Suppressor macrophage (primary cell): ENCODE results near the gene NMNAT2.
"Not testable (repeated sequence)": the region's sequence is repeated elsewhere in the genome, so short reads cannot be mapped to it uniquely, and the experiment has no call there.

Experiments used
- DNase-seq, 4 experiments: peaks; one replicate each; pipeline ENCODE4 v3.0.0-alpha.2; 2020 to 2022
- total RNA-seq, 17 experiments: gene quantifications; one replicate each; lab custom pipeline; 2026; ENCODE audit warnings: mixed read lengths in 6 of 17, inconsistent platforms in 3 of 17; lab: John Stamatoyannopoulos, UW

Gene NMNAT2
- 0 to 4.1 (median 0.11) reads per million in 17 experiments for total RNA-seq

DNA sequence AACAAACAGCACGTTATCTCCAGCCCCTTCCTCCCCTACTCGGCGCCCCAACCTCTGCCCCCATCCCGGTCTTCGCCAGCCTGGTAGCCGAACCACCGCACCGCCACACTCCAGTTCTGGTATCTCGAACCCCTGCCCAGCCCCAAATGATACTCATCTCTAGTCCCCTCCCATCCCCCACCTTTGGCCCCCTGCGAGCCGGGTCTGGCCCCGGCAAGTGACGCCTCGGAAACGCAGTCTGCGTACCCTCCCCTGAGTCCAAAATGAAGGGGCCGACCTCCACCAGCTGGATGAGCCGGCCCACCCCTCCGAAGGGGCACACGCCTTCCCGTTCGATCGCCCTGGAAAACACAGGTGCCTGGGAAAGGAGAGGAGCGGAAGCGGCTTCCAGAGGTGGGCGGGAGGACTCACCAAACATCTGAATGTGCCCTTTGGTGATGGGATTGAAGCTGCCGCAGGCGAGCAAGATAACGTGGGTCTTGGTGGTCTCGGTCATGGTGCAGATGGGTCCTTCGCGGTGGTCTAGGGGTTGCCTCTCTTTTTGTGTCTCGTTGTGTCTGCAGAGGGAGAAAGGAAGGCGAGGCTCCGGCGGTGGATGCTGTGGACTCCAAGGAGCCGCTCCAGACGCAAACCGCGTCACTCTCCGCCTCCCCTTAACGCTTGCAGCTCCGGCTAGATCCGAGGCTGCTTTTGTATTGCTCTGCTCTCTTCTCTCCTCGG lies at the start of gene NMNAT2:
TSS of gene NMNAT2 (minus strand) at position 609 of the 720 bp plus-strand sequence. CDS start at position 496, 113 bp downstream.
- peak in 1 of 4 experiments; percentile 11 for DNase-seq

DNA sequence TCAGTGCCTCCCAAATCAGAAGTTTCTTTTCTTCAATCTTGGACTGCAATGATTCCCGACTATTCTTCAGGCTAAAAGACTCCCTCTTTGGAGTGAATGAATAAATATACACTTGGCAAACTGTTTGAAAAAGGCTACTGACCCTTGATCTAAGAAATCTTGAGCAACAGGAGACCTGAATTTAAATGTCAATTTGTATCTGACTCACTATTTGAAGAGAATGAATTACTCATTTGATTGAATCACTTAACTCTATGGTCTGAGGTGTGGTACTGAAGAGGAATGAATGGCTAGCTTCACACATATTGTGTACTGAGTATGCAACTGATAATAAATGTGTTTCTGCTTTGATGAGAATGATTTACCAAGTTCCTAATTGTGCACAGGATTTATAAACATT lies 49.5 kb upstream of the NMNAT2 start:
- no peak for DNase-seq

DNA sequence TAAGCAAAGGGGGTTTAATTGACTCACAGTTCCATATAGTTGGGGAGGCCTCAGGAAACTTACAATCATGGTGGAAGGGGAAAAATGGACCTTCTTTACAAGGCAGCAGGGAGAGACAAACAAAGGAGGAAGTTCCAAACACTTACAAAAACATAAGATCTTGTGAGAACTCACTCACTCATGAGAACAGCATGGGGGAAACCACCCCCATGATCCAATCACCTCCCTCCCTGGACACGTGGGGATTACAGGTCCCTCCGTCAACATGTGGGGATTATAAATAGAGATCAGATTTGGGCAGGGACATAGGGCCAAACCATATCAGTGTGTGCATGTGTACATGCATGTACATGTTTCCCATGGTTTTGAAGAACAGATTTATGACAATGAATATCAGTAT lies 48.6 kb upstream of the NMNAT2 start:
- peak; percentile 38 to 69 (median 65) for DNase-seq

DNA sequence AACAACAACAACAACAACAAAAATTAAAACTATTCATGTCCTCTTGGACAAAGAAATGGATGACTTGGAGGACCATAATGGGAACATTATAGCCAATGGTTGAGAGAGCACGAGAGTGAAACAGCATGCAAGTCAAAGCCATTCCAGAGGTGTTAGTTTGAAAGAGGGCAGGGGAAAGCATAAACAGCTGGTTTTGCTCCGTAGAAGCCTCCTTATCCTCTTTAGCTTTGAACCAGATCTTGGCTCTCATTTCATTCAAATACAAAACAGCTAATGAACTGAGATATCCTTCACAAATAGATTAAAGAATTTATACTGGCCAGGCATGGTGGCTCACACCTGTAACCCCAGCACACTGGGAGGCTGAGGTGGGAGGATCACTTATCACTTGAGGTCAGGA lies 45.4 kb upstream of the NMNAT2 start:
- no peak for DNase-seq

DNA sequence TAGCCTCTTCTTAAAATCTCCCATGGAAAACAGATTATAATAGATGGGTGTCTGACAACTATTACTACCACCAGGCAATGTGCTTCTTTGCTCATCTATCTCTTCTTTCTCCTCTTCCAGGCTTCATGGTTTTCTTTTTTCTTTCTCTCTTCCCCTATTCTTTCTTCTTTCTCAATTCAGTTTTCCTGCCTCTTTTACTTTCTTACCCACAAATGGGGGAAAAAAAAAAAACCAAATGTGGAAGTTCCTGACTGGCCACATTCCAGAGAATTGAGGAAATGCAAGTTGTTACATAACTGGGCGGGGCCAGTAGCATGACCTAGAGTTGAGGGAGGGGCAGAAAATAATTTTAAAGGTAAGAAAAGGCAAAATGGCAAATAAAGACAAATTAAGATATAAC lies 43.2 kb upstream of the NMNAT2 start:
- peak; percentile 79 to 94 (median 84) for DNase-seq

DNA sequence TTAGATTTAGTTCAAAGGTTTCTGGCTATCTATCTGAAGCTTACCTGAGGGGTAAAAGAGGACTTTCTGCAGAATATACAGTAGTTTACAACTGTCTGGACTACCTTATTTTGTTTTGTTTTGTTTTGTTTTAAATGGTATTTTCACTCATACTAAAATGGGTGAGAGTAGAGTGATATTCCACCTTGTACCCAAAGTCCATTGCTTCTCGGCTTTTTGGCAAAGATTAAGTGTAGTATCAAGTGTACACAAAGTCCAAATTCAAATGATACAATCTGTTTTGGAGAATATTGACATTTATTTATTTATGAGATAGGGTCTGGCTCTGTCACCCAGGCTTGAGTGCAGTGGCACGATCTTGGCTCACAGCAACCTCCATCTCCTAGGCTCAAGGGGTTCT lies 42.4 kb upstream of the NMNAT2 start:
- no peak for DNase-seq

DNA sequence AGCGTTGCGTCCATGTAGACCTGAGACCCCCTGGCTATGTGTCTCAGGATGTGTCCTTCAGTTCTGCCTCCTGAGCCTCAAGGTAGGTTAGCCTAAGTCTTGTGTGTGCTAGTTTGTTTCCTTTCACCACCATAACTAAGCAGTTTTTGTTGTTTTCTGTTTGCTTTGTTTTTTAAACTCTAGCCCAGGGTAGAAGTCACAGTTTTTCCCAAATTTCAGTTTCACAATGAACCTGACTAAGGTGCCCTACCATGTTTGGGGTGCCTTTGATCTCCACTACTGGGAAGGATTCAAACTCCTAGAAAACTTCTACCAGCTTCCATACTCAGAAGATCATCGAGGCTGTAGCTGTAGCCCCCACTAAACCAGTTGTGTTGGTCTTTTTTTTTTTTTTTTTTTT lies 39.3 kb upstream of the NMNAT2 start:
- no peak for DNase-seq

DNA sequence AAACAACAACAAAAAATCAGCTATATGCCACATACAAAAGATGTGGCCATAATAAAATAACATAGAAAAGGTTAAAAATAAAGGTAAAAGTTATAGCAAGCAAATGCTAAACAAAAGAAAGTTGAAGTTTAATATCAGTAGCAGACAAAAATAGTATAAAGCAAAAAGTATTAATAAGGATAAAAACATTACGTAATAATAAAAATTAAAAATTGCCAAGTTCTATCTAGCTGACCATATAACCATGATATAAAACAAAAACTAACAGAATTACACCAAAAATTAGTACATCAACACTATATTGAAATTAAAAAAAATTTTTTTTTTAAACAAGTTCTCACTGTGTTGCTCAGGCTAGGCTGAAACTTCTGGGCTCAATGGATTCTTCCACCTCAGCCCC lies 38.6 kb upstream of the NMNAT2 start:
- DNase-seq, result no peak

DNA sequence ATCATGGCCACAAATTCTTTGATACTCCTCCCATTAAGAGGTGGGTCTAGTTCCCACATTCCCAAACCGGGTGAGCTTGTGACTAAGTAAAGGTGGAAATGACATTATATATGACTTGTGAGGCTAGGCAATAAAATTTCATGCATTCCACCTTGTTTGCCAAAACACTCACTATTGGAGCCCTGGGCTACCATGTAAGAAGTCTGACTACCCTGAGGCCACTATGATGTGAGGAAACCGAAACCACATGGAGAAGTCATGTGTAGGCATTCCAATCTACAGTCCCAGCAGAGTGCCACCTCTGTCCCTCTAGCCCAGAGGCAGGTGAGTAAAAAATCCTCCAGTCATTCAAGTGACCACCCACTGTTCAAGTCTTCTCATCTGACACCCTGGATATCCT lies 36.2 kb upstream of the NMNAT2 start:
- DNase-seq, result no peak

DNA sequence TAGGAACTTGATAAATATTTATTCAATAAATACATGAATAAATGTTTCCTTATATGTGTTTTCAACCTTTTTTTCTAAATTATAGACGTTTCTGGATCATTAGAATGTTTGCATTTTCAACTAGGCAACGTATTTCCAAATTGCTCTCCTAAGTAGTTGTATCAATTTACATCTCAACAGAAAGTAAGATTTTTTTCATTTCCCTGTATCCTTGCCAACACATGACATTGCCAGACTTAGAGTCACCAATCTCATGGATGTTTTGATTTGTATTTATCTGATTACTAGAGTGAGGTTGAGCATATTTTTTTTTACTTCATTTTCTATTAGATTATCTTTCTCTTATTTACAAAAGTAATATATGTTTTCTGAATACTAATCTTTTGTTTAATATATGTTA lies 31.9 kb upstream of the NMNAT2 start:
- DNase-seq, result no peak

DNA sequence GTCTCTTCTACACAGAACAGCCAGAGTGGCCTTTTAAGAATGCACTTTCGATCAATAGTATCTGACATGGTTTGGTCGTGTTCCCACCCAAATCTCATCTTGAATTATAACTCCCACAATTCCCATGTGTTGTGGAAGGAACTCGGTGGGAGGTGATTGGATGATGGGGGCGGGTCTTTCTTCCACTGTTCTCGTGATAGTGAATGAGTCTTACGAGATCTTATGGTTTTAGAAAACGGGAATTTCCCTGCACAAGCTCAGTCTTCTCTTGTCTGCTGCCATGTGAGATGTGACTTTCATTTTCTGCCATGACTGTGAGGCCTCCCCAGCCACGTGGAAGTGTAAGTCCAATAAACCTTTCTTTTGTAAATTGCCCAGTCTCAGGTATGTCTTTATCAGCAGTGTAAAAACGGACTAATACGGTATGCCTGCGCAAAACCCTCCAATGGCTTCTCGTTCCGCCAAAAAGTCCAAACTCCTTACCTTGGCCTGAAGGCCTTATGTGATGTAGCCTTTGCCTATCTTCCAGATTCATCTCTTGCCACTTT lies 31.1 kb upstream of the NMNAT2 start:
- DNase-seq, result no peak

DNA sequence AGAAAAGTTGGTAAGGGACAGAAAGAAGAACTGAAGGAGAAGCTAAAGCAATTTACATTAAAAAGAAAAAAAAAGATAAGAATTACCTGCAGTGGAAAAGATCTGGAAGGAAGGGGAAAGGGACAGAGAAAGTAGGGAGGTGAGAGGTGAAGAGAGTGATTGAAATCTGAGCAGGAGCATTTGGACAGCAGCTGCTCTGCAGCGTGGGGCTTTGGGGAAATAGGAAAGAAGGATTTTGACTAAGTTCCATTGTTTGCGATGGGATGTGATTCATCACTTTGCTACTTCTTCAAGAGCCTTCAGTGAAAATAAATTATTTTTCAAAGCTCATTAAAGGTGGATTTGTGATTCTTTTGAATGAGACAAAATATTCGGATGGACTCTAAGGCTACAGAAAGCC lies 26.1 kb upstream of the NMNAT2 start:
- no peak for DNase-seq

DNA sequence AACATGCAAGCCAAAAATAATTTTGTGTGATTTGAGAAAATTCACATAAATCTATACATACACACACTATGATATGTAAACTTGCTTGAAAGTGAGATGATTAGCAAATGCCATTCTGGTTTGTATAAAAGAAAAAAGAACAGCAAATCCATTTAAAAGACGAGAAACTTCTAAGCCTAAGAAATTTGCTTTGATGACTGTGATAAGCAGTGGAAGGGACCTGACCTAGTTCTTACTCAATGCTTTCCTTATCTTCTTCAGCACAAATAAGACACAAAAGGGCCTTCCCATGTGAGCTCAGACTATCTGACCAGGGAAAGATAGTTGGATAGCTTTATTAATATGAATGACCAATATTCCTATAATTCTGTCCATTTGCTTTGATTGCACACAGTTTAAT lies 25.3 kb upstream of the NMNAT2 start:
- no peak for DNase-seq

DNA sequence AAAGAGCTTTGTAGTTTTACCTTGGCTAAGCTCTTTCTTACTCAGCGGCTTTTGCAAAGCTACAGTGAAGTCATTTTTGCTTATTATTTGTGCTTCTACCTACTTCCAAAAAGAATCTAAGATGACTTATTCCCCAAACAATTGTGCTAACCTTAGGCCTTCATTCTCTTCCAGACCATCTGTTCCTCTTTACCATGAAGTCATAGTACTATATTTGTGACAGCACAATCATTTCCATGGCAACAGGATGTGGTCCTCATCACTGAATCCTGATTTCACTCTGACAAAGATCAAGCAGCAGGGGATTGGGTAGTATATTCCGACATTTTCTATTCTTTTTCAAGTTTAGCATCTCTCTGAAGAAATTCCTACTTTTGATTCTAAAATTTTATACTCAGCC lies 24.8 kb upstream of the NMNAT2 start:
- DNase-seq, result peak in 1 of 4 experiments; percentile 8

DNA sequence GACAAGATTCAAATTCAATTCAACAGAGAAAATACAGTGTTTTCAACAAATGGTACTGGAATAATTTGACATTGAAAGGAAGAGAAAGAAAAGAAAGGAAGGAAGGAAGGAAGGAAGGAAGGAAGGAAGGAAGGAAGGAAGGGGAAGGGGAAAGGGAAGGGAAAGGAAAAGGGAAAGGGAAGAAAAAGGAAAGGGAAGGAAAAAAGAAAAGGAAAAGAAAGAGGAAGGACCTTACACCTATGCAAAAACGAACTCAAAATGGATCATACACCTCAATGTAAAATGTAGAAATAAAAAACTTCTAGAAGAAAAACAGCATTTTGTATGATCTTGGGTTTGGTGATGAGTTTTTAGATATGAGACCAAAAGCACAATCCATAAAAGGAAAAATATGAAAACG lies 19.9 kb upstream of the NMNAT2 start:
- no peak for DNase-seq

DNA sequence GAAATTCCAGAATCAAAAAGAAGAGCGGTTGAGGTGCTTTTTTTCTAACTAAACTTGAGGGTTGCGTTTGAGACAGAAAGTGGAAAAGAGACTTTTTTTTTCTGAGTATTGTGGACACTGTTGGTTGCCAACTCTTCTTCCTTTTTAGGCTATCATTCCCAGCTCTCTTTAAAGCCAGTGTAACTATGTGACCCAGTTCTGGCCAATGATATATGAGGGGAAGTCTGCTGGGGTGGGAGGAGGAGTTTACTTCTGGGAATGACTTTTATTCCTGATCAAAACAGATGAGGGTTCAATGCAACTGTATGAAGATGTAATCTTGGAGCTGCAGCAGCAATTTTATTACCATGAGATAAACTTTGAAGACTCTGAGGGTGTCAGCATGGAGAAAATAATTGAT lies 17.3 kb upstream of the NMNAT2 start:
- no peak for DNase-seq

DNA sequence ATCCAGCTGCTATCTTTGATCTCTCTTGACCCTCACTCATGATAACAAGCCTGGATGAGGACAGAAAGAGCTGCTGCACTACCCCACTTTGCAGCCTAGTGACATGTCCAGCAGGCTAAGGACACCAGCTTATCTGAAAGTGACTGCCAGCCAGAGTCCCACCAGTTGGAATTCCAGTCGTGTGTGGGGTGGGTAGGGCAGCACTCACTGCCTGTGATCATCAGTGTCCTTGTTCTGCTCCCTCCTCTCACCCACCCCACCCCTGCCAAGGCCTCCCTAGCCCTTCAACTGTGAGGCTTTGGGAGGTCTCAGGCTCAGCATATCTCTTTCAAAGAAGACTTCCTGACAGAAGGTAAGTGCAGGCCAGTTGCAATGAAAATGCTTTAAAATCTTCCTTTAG lies 15.5 kb upstream of the NMNAT2 start:
- no peak for DNase-seq

DNA sequence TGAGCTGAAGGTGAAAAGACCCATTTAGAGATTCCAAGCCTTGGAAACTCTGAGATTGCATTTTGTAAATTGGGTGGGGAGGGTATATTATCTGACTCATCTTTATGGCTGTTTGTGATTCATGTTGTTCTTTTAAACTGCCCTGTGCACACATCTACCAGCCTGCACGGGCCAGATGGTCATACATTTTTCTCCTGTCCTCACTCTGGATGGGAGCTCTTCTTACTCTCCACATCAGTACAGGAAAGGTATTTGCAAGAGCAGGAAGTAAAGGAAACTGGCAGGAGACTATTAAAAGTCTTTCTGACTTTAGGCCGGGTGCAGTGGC lies 14.3 kb upstream of the NMNAT2 start:
- no peak for DNase-seq

DNA sequence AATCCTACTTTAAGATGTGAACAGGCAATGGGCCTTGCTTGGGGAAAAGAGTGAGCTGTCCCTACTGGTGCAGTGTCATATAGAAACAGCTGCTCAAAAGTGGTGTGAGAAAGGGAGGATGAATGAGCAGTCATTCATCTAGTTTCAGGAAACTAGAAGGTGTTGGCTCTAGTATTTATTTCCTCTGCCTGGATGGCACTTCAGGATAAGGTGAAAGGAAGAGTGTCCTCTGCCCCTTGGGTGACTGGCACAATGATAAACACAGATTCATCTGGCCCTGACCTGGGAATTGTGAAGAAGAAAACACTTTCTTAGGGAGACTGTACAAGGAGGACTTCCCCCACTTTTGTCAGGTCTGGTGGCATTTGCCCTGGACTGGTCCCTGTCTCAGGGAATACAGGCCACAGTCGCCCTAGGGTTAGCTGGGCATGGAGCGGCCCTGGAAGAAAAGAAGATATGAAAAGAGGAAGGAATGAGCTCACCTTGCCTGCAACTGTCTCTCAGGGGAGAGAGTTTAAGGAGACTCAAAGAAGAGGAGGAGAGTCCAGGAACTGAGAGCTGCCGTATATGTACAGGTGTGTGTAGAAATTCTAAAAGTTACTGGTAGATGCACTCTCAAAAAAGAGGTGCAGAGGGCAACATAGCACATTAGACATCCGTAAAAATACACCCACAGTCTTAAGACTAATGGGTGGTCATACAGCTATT lies 13.8 kb upstream of the NMNAT2 start:
- no peak for DNase-seq

DNA sequence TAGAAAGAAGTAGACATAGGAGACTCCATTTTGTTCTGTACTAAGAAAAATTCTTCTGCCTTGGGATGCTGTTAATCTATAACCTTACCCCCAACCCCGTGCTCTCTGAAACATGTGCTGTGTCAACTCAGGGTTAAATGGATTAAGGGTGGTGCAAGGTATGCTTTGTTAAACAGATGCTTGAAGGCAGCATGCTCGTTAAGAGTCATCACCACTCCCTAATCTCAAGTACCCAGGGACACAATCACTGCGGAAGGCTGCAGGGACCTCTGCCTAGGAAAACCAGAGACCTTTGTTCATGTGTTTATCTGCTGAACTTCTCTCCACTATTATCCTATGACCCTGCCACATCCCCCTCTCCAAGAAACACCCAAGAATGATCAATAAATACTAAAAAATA lies 9.4 kb upstream of the NMNAT2 start:
- not testable (repeated sequence) for DNase-seq

DNA sequence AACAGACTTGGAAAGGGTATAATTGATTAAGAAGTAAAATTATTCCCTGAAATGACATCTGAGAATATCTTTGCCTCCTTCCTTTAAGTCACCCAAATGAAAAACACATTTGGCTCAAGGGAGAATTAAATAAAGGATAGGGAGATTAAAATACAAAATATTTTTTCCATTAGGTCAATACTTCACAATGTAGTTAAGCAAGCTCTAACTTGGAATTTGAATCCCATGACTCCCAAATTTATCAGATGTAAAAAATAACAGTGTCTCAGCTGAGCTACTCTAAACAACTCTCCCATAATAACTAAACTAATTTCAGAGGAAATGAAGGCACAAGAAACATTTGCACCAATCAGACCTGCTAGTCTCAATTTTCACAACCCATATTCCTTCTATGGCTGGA lies 6.5 kb upstream of the NMNAT2 start:
- no peak for DNase-seq

DNA sequence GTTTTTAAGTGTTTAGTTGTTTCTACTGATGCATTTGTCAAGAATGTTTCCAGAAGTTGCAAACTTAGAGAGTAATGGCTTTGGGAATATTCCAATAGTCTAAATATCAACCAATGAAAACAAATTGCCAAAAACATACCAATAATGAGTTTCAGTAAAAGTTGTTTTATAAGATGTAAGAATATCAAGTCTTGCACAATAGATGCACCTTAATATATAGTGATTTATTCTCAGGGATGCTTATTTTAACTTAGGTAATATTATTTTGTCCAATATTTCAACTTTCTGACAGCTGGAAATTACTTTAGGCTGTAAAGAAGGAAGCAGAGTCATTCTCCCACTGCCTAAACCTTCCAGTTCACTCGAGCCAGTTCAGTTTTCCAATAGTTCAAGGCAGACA lies 5.4 kb upstream of the NMNAT2 start:
- no peak for DNase-seq

DNA sequence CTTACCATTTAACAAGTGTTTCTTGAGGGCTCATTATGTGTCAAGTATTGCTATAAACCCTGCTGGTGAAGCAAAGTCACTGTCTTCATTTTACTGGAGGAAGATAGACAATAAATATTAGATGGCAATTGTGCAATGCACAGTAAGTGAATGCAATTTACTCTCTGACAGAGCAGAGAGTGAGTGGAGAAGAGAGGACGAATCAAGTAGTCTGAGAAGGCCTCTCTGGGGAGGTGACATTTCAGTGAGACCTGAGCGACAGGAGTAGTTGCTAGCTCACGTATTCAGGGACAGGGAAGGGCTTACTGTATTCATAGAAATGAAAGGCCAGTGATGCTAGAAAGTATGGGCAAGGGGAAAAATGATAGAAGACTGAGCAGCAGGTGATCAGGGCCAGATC lies 1.2 kb upstream of the NMNAT2 start:
- no peak for DNase-seq

DNA sequence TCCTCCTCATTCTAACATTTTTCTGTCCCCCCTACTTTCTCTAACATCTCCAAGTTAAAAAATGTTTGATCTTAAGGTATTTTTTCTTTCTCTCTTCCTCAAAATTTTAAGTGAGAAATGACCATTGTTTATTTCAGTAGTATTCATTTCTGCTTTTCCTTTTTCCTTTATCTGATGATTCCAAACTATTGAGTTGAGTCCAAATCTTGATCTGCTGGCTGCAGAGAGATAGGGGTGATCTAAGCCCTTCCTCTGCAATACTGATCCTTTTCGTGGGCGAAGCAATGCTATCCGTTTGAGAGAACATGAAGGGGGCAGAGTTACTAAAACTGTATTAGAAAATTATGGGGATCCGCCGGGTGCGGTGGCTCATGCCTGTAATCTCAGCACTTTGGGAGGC lies 516 bp upstream of the NMNAT2 start:
- DNase-seq, result no peak
